ENCODE results near the gene MAX.
"Not testable (repeated sequence)": the region's sequence is repeated elsewhere in the genome, so short reads cannot be mapped to it uniquely, and the experiment has no call there.

Gene MAX

DNA sequence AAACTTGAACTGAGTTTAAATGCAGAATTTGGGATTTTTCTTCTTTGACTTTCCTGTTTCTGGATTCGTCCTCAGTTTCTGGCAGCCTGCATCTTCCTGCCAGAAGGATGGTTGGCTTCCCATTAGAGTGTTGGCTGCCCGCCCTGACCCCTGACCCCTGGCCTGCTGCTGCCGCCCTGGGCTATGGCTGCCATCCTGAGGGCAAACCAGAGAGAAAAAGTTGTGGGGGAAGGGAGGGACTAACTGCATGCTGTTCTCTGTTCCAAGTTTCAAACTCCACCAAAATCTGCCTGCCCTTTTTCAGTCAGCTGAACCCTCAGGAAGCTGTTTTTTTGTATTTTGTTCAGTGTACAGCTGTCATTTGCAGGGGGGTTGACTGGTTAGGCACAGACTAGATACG is 67.3 kb downstream of the MAX start:
- no peak for DNase-seq (ENCODE audit: low read depth)

DNA sequence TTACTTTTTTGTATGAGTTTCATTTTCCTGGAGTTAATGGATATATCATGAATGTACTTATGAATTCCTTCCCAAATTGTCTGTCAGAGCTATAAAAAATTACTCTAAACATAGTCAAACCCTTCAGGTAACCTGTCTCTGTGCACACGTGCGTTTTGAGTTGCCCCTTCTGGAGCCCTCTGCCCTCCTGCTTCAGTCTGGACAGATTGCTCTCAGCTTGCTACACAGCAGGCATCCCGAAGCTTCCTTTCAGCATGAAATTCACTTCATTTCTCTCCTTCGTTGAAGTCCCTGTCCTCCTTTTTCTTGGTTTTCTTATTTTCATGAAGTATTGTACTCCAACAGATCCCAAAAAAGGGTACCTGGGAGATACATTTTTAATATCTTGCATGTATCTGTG is 68.3 kb downstream of the MAX start:
- DNase-seq (ENCODE audit: low read depth) = no peak

DNA sequence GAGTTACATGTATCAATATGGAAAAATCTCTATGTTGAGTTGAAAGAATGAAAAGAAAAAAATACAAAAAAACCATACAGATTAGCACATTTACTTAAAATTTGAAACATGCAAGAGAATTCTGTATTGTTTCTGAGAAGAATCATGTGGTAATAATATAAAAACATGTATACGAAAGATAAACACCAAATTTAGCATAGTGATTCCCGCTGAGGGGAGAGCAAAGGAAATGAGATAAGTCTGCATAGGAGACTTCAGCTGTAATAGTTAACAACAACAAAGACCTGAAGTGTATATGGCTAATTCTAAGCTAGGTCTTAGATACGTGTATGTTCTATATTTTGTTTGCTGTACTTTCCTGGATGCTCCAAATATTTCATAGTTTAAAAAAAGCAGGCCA is 69.1 kb downstream of the MAX start:
- DNase-seq (ENCODE audit: low read depth) = no peak

DNA sequence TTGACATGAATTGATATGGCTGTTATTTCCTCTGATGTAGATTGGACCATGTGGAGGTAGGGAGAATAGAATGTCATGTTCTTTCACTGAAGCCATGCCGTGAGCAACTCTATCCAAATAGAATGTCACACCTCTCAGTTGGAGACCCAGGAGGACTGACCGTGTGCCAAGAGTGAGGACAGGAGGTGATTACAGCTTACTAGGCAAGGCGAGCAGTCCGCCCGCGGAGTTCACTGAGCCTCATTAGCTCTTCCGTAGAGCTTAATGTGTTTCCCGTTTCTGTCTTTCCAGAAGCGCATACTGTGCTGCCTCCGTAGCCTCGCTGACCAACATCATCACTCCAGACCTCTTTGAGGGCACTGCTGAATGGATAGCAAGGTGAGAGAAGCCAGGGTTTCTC is 70.0 kb downstream of the MAX start:
- DNase-seq (ENCODE audit: low read depth) = no peak

DNA sequence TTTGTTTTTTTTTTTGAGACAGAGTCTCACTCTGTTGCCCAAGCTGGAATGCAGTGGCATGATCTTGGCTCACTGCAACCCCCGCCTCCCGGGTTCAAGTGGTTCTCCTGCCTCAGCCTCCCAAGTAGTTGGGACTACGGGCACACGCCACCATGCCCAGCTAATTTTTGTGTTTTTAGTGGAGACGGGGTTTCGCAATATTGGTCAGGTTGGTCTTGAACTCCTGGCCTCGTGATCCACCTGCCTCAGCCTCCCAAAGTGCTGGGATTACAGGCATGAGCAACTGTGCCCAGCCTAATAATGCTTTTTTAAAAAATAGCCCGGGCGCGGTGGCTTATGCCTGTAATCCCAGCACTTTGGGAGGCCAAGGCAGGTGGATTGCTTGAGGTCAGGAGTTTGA is 71.0 kb downstream of the MAX start:
- not testable (repeated sequence) for DNase-seq (ENCODE audit: low read depth)

DNA sequence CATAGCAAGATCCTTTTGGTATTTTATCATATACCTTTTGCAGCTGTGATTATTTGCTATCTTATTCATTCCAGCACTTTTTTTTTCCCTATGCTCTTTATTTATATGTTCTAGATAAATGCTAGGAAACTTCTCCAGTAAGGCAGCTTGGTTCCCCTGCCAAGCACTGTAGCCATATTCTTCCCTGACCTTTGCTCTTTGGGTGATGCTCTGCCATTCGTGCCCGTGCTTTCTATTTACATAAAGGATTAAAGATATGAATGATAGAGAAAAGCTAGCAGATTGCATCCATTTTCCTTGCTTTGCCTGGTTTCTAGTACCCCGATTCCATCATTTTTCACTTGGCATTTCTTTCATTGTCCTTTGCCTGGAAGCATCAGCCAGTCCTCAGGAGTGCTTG is 73.4 kb downstream of the MAX start:
- no peak for DNase-seq (ENCODE audit: low read depth)

DNA sequence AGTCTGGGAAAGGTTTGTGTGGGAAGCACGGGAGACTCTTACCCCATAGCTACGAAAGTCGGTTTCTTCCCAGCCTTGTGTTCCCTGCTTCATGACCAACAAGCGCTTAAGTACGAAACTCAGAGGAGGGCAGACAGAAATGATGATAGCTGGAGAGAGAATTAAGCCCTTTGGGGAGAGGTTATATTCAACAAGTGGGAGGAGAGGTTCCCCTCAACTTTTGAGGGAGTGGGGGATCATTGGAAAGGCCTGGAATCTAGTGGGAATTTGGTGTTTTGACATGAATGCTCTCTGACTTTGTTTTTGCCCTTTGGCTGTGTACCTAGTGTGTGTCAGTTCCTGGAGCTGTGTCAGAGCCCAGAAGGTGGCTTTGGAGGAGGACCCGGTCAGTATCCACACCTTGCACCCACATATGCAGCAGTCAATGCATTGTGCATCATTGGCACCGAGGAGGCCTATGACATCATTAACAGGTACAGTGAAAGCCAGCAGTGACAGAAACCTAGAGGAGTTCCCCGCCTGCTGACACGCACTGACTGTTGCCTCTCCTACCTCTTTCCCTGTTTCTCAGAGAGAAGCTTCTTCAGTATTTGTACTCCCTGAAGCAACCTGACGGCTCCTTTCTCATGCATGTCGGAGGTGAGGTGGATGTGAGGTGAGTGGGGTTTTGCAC is 75.1 kb downstream of the MAX start:
- no peak for DNase-seq (ENCODE audit: low read depth)

DNA sequence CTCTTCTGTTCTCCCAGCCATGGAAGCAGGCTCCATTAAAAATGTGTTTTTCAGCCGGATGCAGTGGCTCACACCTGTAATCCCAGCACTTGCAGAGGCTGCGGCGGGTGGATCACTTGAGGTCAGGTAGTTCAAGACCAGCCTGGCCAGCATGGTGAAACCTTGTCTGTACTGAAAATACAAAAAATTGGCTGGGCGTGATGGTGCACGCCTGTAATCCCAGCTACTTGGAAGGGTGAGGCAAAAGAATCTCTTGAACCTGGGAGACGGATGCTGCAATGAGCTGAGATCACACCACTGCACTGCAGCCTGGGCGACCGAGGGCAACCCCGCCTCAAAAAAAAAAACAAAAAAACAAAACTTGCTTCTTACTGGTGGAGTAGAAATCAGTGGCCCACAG is 75.8 kb downstream of the MAX start:
- no peak for DNase-seq (ENCODE audit: low read depth)

DNA sequence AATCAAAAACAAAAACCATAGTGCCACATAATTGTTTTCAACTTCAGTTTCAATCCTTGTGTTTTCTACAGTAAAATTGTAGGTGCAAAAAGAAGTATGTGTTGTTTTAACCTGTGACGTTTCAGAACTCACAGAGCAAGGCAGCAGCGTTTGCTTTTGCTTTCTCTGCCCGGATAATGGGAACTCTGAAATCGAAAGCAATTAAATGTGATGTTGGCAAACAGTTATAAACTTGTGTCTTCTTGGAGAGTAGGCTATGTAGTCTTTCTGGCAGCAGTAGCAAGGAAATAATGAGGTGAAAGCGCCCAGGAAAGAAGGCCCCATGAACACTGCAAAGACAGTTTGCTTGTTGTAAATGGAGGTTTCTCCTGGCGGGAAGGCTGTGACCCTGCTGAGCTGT is 76.5 kb downstream of the MAX start:
- DNase-seq (ENCODE audit: low read depth) = no peak
